ENCODE data around the gene CCDC142. TPM values are rescaled to one million over a fixed set of nuclear protein-coding genes. Genes with fewer than 3 reads are reported as not detected.

The CCDC142 gene
- total RNA-seq, 2 donors from 2014 or later: 20.5 to 39.2 TPM

- no peaks in the 10 kb centered on the region for H3K9me3 ChIP-seq
- intact Hi-C loops (cut with DNase I): no loop called here
- no peaks in the 10 kb centered on the region for H3K36me3 ChIP-seq (replicated peaks in 1 of 2; ENCODE audit: insufficient read depth in 1 of 2, low read depth in 2 of 2)
- DNase-seq (no peak), ATAC-seq (no peak)
- H3K27ac ChIP-seq: peak overlapping the region; percentile 53 to 78 (median 72)
- H3K4me1 ChIP-seq: peaks cover 66% of the 10 kb centered on the region
- TF ChIP-seq POLR2A (IDR thresholded peaks at IDR 0.05) (no peak), CTCF (IDR thresholded peaks at IDR 0.05) (no peak)
- 60 to 62% methylated on average over 33 to 45 of the region's 45 CpGs for WGBS, 2 donors
- peak overlapping the region; percentile 43 to 74 for H3K4me3 ChIP-seq
- peaks cover 0 to 5% of the 10 kb centered on the region in 2 donors for H3K27me3 ChIP-seq
These were observed 21.0 kb upstream of the CCDC142 start for GRCh38 chr2:74503506-74504475.

GRCh38 chr2:74502720-74503505 lies 20.1 kb upstream of the CCDC142 start:
- Histone ChIP-seq H3K27ac (peak overlapping the region; percentile 53 to 78 (median 72)), H3K27me3 (peaks cover 0 to 5% of the 10 kb centered on the region in 2 donors), H3K4me1 (peaks cover 69% of the 10 kb centered on the region), H3K4me3 (peak overlapping the region; percentile 43 to 74), H3K36me3 (replicated peaks in 1 of 2; ENCODE audit: insufficient read depth in 1 of 2, low read depth in 2 of 2) (no peaks in the 10 kb centered on the region), H3K9me3 (no peaks in the 10 kb centered on the region)
- 0 to 3% methylated on average over 5 to 66 of the region's 67 CpGs for WGBS, 2 donors
- intact Hi-C loops (cut with DNase I): no loop called here
- DNase-seq (peak; percentile 67 to 87 (median 82)), ATAC-seq (peak; percentile 22)
- peak; percentile 63 to 75 (median 70) for TF ChIP-seq POLR2A (IDR thresholded peaks at IDR 0.05)
- TF ChIP-seq CTCF (IDR thresholded peaks at IDR 0.05): peak in 1 of 7 experiments; percentile 11

GRCh38 chr2:74502147-74502719 lies 19.4 kb upstream of the CCDC142 start:
- H3K9me3 ChIP-seq: no peaks in the 10 kb centered on the region
- peak overlapping the region; percentile 43 to 74 for H3K4me3 ChIP-seq
- peak overlapping the region; percentile 53 to 78 (median 72) for H3K27ac ChIP-seq
- intact Hi-C loops (cut with DNase I): no loop called here
- 8 to 27% methylated on average over 16 to 32 of the region's 32 CpGs for WGBS, 2 donors
- H3K4me1 ChIP-seq: peaks cover 74% of the 10 kb centered on the region
- DNase-seq (peak; percentile 45 to 57 (median 52)), ATAC-seq (peak; percentile 27)
- peaks cover 0 to 5% of the 10 kb centered on the region in 2 donors for H3K27me3 ChIP-seq
- TF ChIP-seq CTCF (IDR thresholded peaks at IDR 0.05): no peak
- H3K36me3 ChIP-seq (replicated peaks in 1 of 2; ENCODE audit: insufficient read depth in 1 of 2, low read depth in 2 of 2): no peaks in the 10 kb centered on the region

GRCh38 chr2:74501335-74502071 lies 18.7 kb upstream of the CCDC142 start:
- Histone ChIP-seq H3K27me3 (peaks cover 0 to 5% of the 10 kb centered on the region in 2 donors), H3K36me3 (replicated peaks in 1 of 2; ENCODE audit: insufficient read depth in 1 of 2, low read depth in 2 of 2) (no peaks in the 10 kb centered on the region), H3K4me3 (no peak overlapping the region), H3K27ac (no peak overlapping the region), H3K9me3 (no peaks in the 10 kb centered on the region), H3K4me1 (peaks cover 69% of the 10 kb centered on the region)
- ATAC-seq: no peak
- no peak for TF ChIP-seq CTCF (IDR thresholded peaks at IDR 0.05)
- TF ChIP-seq POLR2A (IDR thresholded peaks at IDR 0.05): no peak
- 75 to 86% methylated on average over 18 of the region's 18 CpGs for WGBS, 2 donors
- intact Hi-C loops (cut with DNase I): no loop called here
- DNase-seq: no peak

Data from body of pancreas (tissue), 4 donors.